Prostate gland (tissue), 2 donors: ENCODE results near the gene C1QTNF1.

Experiments
- POLR2AphosphoS5 ChIP-seq: sonication (generic); formaldehyde crosslinking; IDR thresholded peaks from one replicate; pipeline ENCODE4 v1.6.1; 2017; ENCODE audit warnings: antibody characterized with exemption
- TF ChIP-seq, protein P1 (sequence below), 4 experiments: fragments of 200-600 bp in 2 of 4; fragments of 450-650 bp in 2 of 4; sonication (generic) in 2 of 4; IDR thresholded peaks; 1 replicate in 3 of 4; 2 replicates in 1 of 4; pipeline ENCODE4 v1.5.1; 2016 to 2019; ENCODE audit warnings: antibody characterized with exemption in 4 of 4, mild to moderate bottlenecking in 2 of 4, moderate library complexity in 2 of 4

DNA sequence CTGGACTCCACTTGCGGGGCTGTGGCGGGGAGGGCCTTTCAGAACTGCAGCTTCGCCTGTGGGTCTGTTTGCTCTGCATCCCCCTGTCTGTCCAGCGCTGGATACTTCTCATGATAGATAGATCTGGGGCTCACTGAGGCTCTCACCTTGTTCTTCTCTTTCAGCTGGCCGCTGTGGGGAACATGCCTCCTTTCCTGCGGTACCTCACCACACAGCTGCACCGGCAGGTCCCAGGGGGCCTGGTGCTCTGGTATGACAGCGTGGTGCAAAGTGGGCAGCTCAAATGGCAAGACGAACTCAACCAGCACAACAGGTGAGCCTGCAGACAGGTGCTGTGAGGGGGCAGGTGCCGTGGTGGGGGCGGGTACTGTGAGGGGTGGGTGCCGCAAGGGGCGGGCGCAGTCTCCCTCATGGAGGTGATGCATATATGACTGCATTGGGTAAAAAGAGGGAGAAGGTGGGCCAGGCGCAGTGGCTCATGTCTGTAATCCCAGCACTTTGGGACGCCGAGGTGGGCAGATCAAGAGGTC, 56.9 kb downstream of the C1QTNF1 start:
- TF ChIP-seq, protein P1, sequence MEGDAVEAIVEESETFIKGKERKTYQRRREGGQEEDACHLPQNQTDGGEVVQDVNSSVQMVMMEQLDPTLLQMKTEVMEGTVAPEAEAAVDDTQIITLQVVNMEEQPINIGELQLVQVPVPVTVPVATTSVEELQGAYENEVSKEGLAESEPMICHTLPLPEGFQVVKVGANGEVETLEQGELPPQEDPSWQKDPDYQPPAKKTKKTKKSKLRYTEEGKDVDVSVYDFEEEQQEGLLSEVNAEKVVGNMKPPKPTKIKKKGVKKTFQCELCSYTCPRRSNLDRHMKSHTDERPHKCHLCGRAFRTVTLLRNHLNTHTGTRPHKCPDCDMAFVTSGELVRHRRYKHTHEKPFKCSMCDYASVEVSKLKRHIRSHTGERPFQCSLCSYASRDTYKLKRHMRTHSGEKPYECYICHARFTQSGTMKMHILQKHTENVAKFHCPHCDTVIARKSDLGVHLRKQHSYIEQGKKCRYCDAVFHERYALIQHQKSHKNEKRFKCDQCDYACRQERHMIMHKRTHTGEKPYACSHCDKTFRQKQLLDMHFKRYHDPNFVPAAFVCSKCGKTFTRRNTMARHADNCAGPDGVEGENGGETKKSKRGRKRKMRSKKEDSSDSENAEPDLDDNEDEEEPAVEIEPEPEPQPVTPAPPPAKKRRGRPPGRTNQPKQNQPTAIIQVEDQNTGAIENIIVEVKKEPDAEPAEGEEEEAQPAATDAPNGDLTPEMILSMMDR (IDR thresholded peaks at IDR 0.05), result no peak
- no peak for TF ChIP-seq POLR2AphosphoS5
